Measurements from ENCODE around the gene NEO1.

NEO1 gene

GRCh38 chr15:73308305-73308704 lies 256.0 kb downstream of the NEO1 start:
- DNase-seq (ENCODE audit: low spot score): no peak

- DNase-seq (ENCODE audit: low spot score): no peak
These were observed 261.6 kb downstream of the NEO1 start for GRCh38 chr15:73313861-73314260.

- DNase-seq (ENCODE audit: low spot score): peak; percentile 12
These were observed 265.6 kb downstream of the NEO1 start for GRCh38 chr15:73317651-73318462.

GRCh38 chr15:73318463-73319351 lies 266.4 kb downstream of the NEO1 start:
- DNase-seq (ENCODE audit: low spot score): peak; percentile 58

- DNase-seq (ENCODE audit: low spot score): peak; percentile 45
These were observed 267.4 kb downstream of the NEO1 start for GRCh38 chr15:73319460-73320245.

- peak; percentile 47 for DNase-seq (ENCODE audit: low spot score)
These were observed 268.4 kb downstream of the NEO1 start for GRCh38 chr15:73320619-73321180.

- peak; percentile 37 for DNase-seq (ENCODE audit: low spot score)
These were observed 269.5 kb downstream of the NEO1 start for GRCh38 chr15:73321496-73322450.

- peak; percentile 61 for DNase-seq (ENCODE audit: low spot score)
These were observed 270.6 kb downstream of the NEO1 start for GRCh38 chr15:73322665-73323373.

- DNase-seq (ENCODE audit: low spot score): peak; percentile 62
These were observed 271.2 kb downstream of the NEO1 start for GRCh38 chr15:73323374-73323955.

GRCh38 chr15:73323956-73324355 lies 271.7 kb downstream of the NEO1 start:
- DNase-seq (ENCODE audit: low spot score): peak; percentile 60

GRCh38 chr15:73324496-73325170 lies 272.4 kb downstream of the NEO1 start:
- DNase-seq (ENCODE audit: low spot score): no peak

GRCh38 chr15:73325191-73325861 lies 273.1 kb downstream of the NEO1 start:
- no peak for DNase-seq (ENCODE audit: low spot score)

GRCh38 chr15:73326157-73326556 lies 273.9 kb downstream of the NEO1 start:
- no peak for DNase-seq (ENCODE audit: low spot score)

GRCh38 chr15:73328149-73328820 lies 276.0 kb downstream of the NEO1 start:
- DNase-seq (ENCODE audit: low spot score): no peak

- DNase-seq (ENCODE audit: low spot score): no peak
These were observed 276.7 kb downstream of the NEO1 start for GRCh38 chr15:73328981-73329380.

- DNase-seq (ENCODE audit: low spot score): no peak
These were observed 277.4 kb downstream of the NEO1 start for GRCh38 chr15:73329501-73330200.
